Measurements from ENCODE around the gene PSMB7.

PSMB7 gene

GRCh38 chr9:124349267-124349666 lies 66.0 kb downstream of the PSMB7 start:
- no peaks in the 10 kb centered on the region for H3K4me1 ChIP-seq (ENCODE audit: control insufficient read depth, low read length)
- no peak overlapping the region for H3K27ac ChIP-seq (ENCODE audit: low read depth, low read length)
- peaks cover 37% of the 10 kb centered on the region for H3K36me3 ChIP-seq (ENCODE audit: control insufficient read depth, low read length)
- H3K79me2 ChIP-seq (ENCODE audit: control insufficient read depth, low read length), result no peaks in the 10 kb centered on the region
- H3K9me2 ChIP-seq (replicated peaks; ENCODE audit: control insufficient read depth, low read length), result no peaks in the 10 kb centered on the region
- no peak overlapping the region for H3K4me2 ChIP-seq (ENCODE audit: low read length)
- TF ChIP-seq CTCF (IDR thresholded peaks at IDR 0.05; ENCODE audit: low read depth, low read length, poor library complexity, severe bottlenecking), result no peak
- TF ChIP-seq EZH2phosphoT487 (IDR thresholded peaks at IDR 0.05; ENCODE audit: borderline replicate concordance, low read length), result no peak
- H3K4me3 ChIP-seq (ENCODE audit: low read length), result no peak overlapping the region
- H3K9me3 ChIP-seq (ENCODE audit: control insufficient read depth, insufficient read depth, low read length), result no peaks in the 10 kb centered on the region
- H3F3A ChIP-seq (ENCODE audit: control insufficient read depth, insufficient read depth), result no peaks in the 10 kb centered on the region
- no peaks in the 10 kb centered on the region for H3K27me3 ChIP-seq (ENCODE audit: control insufficient read depth, low read length)
- no peaks in the 10 kb centered on the region for H4K20me1 ChIP-seq (ENCODE audit: control insufficient read depth, insufficient read depth, low read depth, low read length)

- Histone ChIP-seq H3K4me2 (ENCODE audit: low read length) (no peak overlapping the region), H3K79me2 (ENCODE audit: control insufficient read depth, low read length) (no peaks in the 10 kb centered on the region), H3K9me3 (ENCODE audit: control insufficient read depth, insufficient read depth, low read length) (no peaks in the 10 kb centered on the region), H3K27me3 (ENCODE audit: control insufficient read depth, low read length) (no peaks in the 10 kb centered on the region), H3K27ac (ENCODE audit: low read depth, low read length) (no peak overlapping the region), H3K36me3 (ENCODE audit: control insufficient read depth, low read length) (peaks cover 33% of the 10 kb centered on the region), H3K4me1 (ENCODE audit: control insufficient read depth, low read length) (no peaks in the 10 kb centered on the region), H3F3A (ENCODE audit: control insufficient read depth, insufficient read depth) (no peaks in the 10 kb centered on the region), H4K20me1 (ENCODE audit: control insufficient read depth, insufficient read depth, low read depth, low read length) (no peaks in the 10 kb centered on the region), H3K9me2 (replicated peaks; ENCODE audit: control insufficient read depth, low read length) (no peaks in the 10 kb centered on the region), H3K4me3 (ENCODE audit: low read length) (no peak overlapping the region)
- no peak for TF ChIP-seq EZH2phosphoT487 (IDR thresholded peaks at IDR 0.05; ENCODE audit: borderline replicate concordance, low read length)
- no peak for TF ChIP-seq CTCF (IDR thresholded peaks at IDR 0.05; ENCODE audit: low read depth, low read length, poor library complexity, severe bottlenecking)
Observed at GRCh38 chr9:124348831-124349230, 66.4 kb downstream of the PSMB7 start.

- Histone ChIP-seq H4K20me1 (ENCODE audit: control insufficient read depth, insufficient read depth, low read depth, low read length) (no peaks in the 10 kb centered on the region), H3K4me2 (ENCODE audit: low read length) (no peak overlapping the region), H3K36me3 (ENCODE audit: control insufficient read depth, low read length) (peaks cover 28% of the 10 kb centered on the region), H3K27me3 (ENCODE audit: control insufficient read depth, low read length) (no peaks in the 10 kb centered on the region), H3K79me2 (ENCODE audit: control insufficient read depth, low read length) (no peaks in the 10 kb centered on the region), H3K9me3 (ENCODE audit: control insufficient read depth, insufficient read depth, low read length) (no peaks in the 10 kb centered on the region), H3K4me1 (ENCODE audit: control insufficient read depth, low read length) (no peaks in the 10 kb centered on the region), H3K4me3 (ENCODE audit: low read length) (no peak overlapping the region), H3K9me2 (replicated peaks; ENCODE audit: control insufficient read depth, low read length) (no peaks in the 10 kb centered on the region), H3F3A (ENCODE audit: control insufficient read depth, insufficient read depth) (no peaks in the 10 kb centered on the region), H3K27ac (ENCODE audit: low read depth, low read length) (no peak overlapping the region)
- TF ChIP-seq CTCF (IDR thresholded peaks at IDR 0.05; ENCODE audit: low read depth, low read length, poor library complexity, severe bottlenecking), result no peak
- TF ChIP-seq EZH2phosphoT487 (IDR thresholded peaks at IDR 0.05; ENCODE audit: borderline replicate concordance, low read length), result no peak
Observed at GRCh38 chr9:124348363-124348762, 66.9 kb downstream of the PSMB7 start.

GRCh38 chr9:124347968-124348358 lies 67.3 kb downstream of the PSMB7 start:
- Histone ChIP-seq H3K27me3 (ENCODE audit: control insufficient read depth, low read length) (no peaks in the 10 kb centered on the region), H3F3A (ENCODE audit: control insufficient read depth, insufficient read depth) (no peaks in the 10 kb centered on the region), H3K27ac (ENCODE audit: low read depth, low read length) (no peak overlapping the region), H3K9me3 (ENCODE audit: control insufficient read depth, insufficient read depth, low read length) (no peaks in the 10 kb centered on the region), H3K4me1 (ENCODE audit: control insufficient read depth, low read length) (no peaks in the 10 kb centered on the region), H3K4me3 (ENCODE audit: low read length) (no peak overlapping the region), H3K9me2 (replicated peaks; ENCODE audit: control insufficient read depth, low read length) (no peaks in the 10 kb centered on the region), H3K36me3 (ENCODE audit: control insufficient read depth, low read length) (peaks cover 24% of the 10 kb centered on the region), H4K20me1 (ENCODE audit: control insufficient read depth, insufficient read depth, low read depth, low read length) (no peaks in the 10 kb centered on the region), H3K4me2 (ENCODE audit: low read length) (no peak overlapping the region), H3K79me2 (ENCODE audit: control insufficient read depth, low read length) (no peaks in the 10 kb centered on the region)
- TF ChIP-seq CTCF (IDR thresholded peaks at IDR 0.05; ENCODE audit: low read depth, low read length, poor library complexity, severe bottlenecking), result no peak

Measured in DOHH2 (cell line).